ENCODE data around the gene TRUB1.

DNA sequence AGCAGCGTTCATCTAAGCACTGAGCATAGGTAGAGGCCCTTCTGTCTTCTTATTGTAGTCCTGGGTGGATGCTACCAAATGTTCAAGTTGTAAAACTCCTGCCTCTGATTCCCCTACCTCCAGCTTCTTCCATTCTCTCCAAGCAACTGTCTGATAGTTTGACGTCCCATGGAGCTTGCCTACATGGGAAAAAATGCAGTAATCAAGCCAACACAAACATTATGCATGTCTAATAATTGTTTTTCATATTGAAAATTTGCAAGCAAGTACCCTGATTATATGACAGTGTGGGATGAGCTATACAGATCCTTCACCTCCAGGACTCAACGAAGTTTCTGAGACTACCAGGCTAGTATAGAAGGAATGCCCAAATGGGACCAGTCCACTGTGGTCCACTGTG, 31.0 kb upstream of the TRUB1 start:
- TF ChIP-seq EZH2 (IDR thresholded peaks at IDR 0.05; ENCODE audit: insufficient read depth, poor library complexity, severe bottlenecking) (no peak), EZH2phosphoT487 (IDR thresholded peaks at IDR 0.05; ENCODE audit: insufficient read depth, low read depth) (no peak)
